ENCODE results near the gene PIGH. TPM values are rescaled to one million over a fixed set of nuclear protein-coding genes. Genes with fewer than 3 reads are reported as not detected.
A peak's percentile ranks its signal among the peaks of the same experiment; 100 is the strongest.
"Not testable (repeated sequence)": the region's sequence is repeated elsewhere in the genome, so short reads cannot be mapped to it uniquely, and the experiment has no call there.

The PIGH gene
- total RNA-seq, 4 donors from 2014 or later: 22.1 to 31.4 (median 29.2) TPM

- intact Hi-C loops (cut with DNase I; ENCODE audit: low total_unique reads): no loop called here
- H3K4me3 ChIP-seq (ENCODE audit: low read depth, poor library complexity, severe bottlenecking): no peak overlapping the region
- WGBS, 2 donors: 83 to 88% methylated on average over 3 of the region's 3 CpGs
- TF ChIP-seq CTCF (IDR thresholded peaks at IDR 0.05) (no peak), POLR2A (IDR thresholded peaks at IDR 0.05) (no peak)
- no peak for DNase-seq (ENCODE audit: low spot score in 2 of 2)
These were observed 48.1 kb downstream of the PIGH start for GRCh38 chr14:67551940-67552339.

GRCh38 chr14:67551123-67551522, 48.9 kb downstream of the PIGH start:
- WGBS, 2 donors: 82% methylated on average over 3 of the region's 3 CpGs
- no peak for DNase-seq (ENCODE audit: low spot score in 2 of 2)
- H3K4me3 ChIP-seq (ENCODE audit: low read depth, poor library complexity, severe bottlenecking): no peak overlapping the region
- TF ChIP-seq CTCF (IDR thresholded peaks at IDR 0.05) (no peak), POLR2A (IDR thresholded peaks at IDR 0.05) (no peak)
- intact Hi-C loops (cut with DNase I; ENCODE audit: low total_unique reads): no loop called here

GRCh38 chr14:67549734-67550133, 50.3 kb downstream of the PIGH start:
- intact Hi-C loops (cut with DNase I; ENCODE audit: low total_unique reads): no loop called here
- WGBS, 2 donors: 84 to 90% methylated on average over 4 of the region's 4 CpGs
- no peak overlapping the region for H3K4me3 ChIP-seq (ENCODE audit: low read depth, poor library complexity, severe bottlenecking)
- no peak for TF ChIP-seq POLR2A (IDR thresholded peaks at IDR 0.05)
- no peak for TF ChIP-seq CTCF (IDR thresholded peaks at IDR 0.05)
- no peak for DNase-seq (ENCODE audit: low spot score in 2 of 2)

GRCh38 chr14:67547224-67547780, 52.8 kb downstream of the PIGH start:
- H3K4me3 ChIP-seq (ENCODE audit: low read depth, poor library complexity, severe bottlenecking): no peak overlapping the region
- DNase-seq (ENCODE audit: low spot score in 2 of 2): no peak
- WGBS, 2 donors: 55 to 63% methylated on average over 5 of the region's 5 CpGs
- intact Hi-C loops (cut with DNase I; ENCODE audit: low total_unique reads): no loop called here
- TF ChIP-seq CTCF (IDR thresholded peaks at IDR 0.05): no peak
- no peak for TF ChIP-seq POLR2A (IDR thresholded peaks at IDR 0.05)

GRCh38 chr14:67544590-67544989, 55.5 kb downstream of the PIGH start:
- 93 to 100% methylated on average over 1 of the region's 1 CpG for WGBS, 2 donors
- no peak overlapping the region for H3K4me3 ChIP-seq (ENCODE audit: low read depth, poor library complexity, severe bottlenecking)
- no peak for TF ChIP-seq CTCF (IDR thresholded peaks at IDR 0.05)
- TF ChIP-seq POLR2A (IDR thresholded peaks at IDR 0.05): no peak
- DNase-seq (ENCODE audit: low spot score in 2 of 2): no peak
- intact Hi-C loops (cut with DNase I; ENCODE audit: low total_unique reads): no loop called here

- intact Hi-C loops (cut with DNase I; ENCODE audit: low total_unique reads); H3K4me3 ChIP-seq (ENCODE audit: low read depth, poor library complexity, severe bottlenecking): not testable (repeated sequence)
- 92 to 94% methylated on average over 13 of the region's 13 CpGs for WGBS, 2 donors
- DNase-seq (ENCODE audit: low spot score in 2 of 2): peak in 1 of 2 donors; percentile 72
These were observed 57.4 kb downstream of the PIGH start for GRCh38 chr14:67542620-67543019.

All from lower leg skin (tissue), 4 donors.